ENCODE measurements around the gene TSHZ2. TPM values are rescaled to one million over a fixed set of nuclear protein-coding genes. Genes with fewer than 3 reads are reported as not detected.

Gene TSHZ2
- total RNA-seq, 1 donor from 2014 or later = 30.4 TPM

DNA sequence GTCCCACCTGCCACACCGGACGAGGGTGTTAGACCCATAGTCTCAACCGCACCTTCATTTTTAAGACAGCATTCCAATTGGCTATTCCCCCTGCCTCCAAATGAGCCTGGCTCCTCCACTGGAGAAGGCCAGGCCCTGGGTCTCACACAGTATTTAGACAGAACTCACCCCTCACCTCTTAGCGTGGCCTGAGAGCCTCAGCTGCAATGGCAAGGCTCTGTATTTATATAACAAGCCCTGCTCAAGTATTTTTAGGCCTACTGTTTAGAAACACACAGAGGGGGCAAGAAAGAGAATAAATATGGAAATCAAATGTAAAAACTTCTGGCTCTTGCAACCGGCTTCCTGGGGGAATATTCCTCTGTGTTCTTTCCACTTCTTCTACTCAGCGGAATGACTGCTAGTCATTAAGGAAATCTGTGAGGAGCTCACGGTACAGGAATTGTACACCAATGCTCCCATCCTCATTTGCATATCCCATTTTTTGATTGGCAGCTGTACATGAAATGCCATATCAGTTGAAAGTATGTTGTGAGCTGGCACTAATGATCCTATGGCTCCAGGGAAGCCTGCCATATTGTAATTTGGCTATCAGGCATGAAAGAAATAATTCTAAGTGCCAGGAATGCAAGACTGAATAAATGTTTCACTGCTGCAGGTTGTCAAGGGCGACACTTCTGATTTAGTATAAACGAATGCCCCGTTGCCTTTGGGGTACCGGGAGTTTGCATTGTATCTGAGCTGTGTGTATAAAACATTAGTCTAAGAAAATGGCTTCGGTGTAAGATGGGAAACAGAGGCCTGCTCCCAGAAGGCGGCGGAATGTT, 414.0 kb downstream of the TSHZ2 start:
- H3K9me3 ChIP-seq = no peaks in the 10 kb centered on the region
- DNase-seq (ENCODE audit: extremely low spot score in 2 of 2) = no peak
- H3K27ac ChIP-seq = no peak overlapping the region
- TF ChIP-seq, protein P1, sequence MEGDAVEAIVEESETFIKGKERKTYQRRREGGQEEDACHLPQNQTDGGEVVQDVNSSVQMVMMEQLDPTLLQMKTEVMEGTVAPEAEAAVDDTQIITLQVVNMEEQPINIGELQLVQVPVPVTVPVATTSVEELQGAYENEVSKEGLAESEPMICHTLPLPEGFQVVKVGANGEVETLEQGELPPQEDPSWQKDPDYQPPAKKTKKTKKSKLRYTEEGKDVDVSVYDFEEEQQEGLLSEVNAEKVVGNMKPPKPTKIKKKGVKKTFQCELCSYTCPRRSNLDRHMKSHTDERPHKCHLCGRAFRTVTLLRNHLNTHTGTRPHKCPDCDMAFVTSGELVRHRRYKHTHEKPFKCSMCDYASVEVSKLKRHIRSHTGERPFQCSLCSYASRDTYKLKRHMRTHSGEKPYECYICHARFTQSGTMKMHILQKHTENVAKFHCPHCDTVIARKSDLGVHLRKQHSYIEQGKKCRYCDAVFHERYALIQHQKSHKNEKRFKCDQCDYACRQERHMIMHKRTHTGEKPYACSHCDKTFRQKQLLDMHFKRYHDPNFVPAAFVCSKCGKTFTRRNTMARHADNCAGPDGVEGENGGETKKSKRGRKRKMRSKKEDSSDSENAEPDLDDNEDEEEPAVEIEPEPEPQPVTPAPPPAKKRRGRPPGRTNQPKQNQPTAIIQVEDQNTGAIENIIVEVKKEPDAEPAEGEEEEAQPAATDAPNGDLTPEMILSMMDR (IDR thresholded peaks at IDR 0.05) = no peak
- TF ChIP-seq POLR2A (IDR thresholded peaks at IDR 0.05) = no peak
- intact Hi-C loops (cut with DNase I) = no loop called here
- no peaks in the 10 kb centered on the region for H3K4me1 ChIP-seq
- no peaks in the 10 kb centered on the region for H3K36me3 ChIP-seq
- no peaks in the 10 kb centered on the region for H3K27me3 ChIP-seq
- H3K4me3 ChIP-seq = no peak overlapping the region

GRCh38 chr20:53387983-53388675, 416.0 kb downstream of the TSHZ2 start:
- no peak for DNase-seq (ENCODE audit: extremely low spot score in 2 of 2)
- Histone ChIP-seq H3K36me3 (no peaks in the 10 kb centered on the region), H3K27me3 (no peaks in the 10 kb centered on the region), H3K9me3 (no peaks in the 10 kb centered on the region), H3K4me3 (no peak overlapping the region), H3K27ac (no peak overlapping the region), H3K4me1 (no peaks in the 10 kb centered on the region)
- intact Hi-C loops (cut with DNase I) = no loop called here
- no peak for TF ChIP-seq POLR2A (IDR thresholded peaks at IDR 0.05)

DNA sequence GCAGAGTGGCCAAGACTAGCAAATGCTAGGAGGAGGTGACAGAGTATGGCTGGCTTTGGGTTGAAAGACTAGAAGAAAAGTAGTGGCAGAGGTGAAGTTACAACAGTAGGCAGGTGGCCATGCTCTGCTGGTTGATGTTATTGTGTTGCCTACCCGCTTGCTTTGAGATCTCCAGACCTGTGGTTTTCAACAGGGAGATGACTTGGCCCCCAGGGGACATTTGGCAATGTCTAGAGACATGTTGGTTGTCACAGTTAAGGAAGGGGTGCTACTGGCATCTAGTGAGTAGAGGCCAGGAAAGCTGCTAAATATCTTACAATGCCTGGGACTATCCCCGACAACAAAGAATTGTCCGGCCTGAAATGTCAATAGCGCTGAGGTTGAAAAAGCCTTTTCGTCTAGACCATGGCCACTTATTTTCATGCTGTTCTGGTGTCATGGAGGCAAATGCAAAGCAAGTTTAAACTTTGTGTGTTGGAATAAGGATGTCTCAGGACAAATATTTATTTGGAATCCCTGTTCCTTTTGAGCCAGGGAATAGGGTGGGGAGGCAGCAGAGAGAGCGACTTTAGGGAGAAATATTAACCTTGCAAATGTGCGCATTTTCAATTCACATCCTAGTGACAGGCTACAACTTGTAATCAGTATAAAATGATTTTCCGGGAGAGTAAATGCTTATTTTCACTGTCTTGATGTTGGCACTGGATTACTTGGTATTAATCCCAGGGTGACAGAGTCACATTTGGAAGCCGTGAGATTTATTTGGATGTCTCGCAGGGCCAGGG, 417.6 kb downstream of the TSHZ2 start:
- H3K27me3 ChIP-seq = no peaks in the 10 kb centered on the region
- no peak overlapping the region for H3K4me3 ChIP-seq

DNA sequence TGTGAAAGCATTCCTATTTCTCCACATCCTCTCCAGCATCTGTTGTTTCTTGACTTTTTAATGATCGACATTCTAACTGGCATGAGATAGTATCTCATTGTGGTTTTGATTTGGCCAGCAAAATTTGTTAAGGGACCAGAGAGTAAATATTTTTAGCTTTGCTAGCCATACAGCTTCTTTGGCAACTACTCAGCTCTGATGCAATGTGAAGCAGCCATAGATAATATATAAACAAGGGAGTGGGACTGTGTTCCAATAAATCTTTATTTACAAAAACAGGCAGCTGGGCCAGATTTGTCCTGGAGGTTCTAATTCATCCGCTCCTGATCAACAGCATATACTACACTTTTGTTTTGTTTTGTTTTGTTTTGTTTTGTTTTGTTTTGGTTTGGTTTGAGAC, 418.6 kb downstream of the TSHZ2 start:
- DNase-seq (ENCODE audit: extremely low spot score in 2 of 2) = no peak
- no peak overlapping the region for H3K4me3 ChIP-seq
- TF ChIP-seq POLR2AphosphoS5 (IDR thresholded peaks at IDR 0.05; ENCODE audit: insufficient read depth in 1 of 2, low read depth in 1 of 2) (no peak), POLR2A (IDR thresholded peaks at IDR 0.05) (no peak)
- TF ChIP-seq, protein P1 (IDR thresholded peaks at IDR 0.05) = no peak

More for the DNA sequence above, 417.6 kb downstream of the TSHZ2 start:
- Histone ChIP-seq H3K36me3 (no peaks in the 10 kb centered on the region), H3K4me1 (no peaks in the 10 kb centered on the region), H3K9me3 (no peaks in the 10 kb centered on the region), H3K27ac (no peak overlapping the region)
- no peak for DNase-seq (ENCODE audit: extremely low spot score in 2 of 2)
- intact Hi-C loops (cut with DNase I) = no loop called here
- no peak for TF ChIP-seq POLR2A (IDR thresholded peaks at IDR 0.05)
- TF ChIP-seq, protein P1 (IDR thresholded peaks at IDR 0.05) = no peak
- no peak for TF ChIP-seq POLR2AphosphoS5 (IDR thresholded peaks at IDR 0.05; ENCODE audit: insufficient read depth in 1 of 2, low read depth in 1 of 2)

GRCh38 chr20:53394433-53394832, 422.3 kb downstream of the TSHZ2 start:
- H3K27me3 ChIP-seq = no peaks in the 10 kb centered on the region
- no peak for TF ChIP-seq POLR2AphosphoS5 (IDR thresholded peaks at IDR 0.05; ENCODE audit: insufficient read depth in 1 of 2, low read depth in 1 of 2)
- no peak for TF ChIP-seq POLR2A (IDR thresholded peaks at IDR 0.05)
- TF ChIP-seq, protein P1 (IDR thresholded peaks at IDR 0.05) = no peak
- H3K27ac ChIP-seq = no peak overlapping the region
- no peaks in the 10 kb centered on the region for H3K9me3 ChIP-seq
- no peaks in the 10 kb centered on the region for H3K36me3 ChIP-seq
- no peaks in the 10 kb centered on the region for H3K4me1 ChIP-seq
- DNase-seq (ENCODE audit: extremely low spot score in 2 of 2) = no peak
- H3K4me3 ChIP-seq = no peak overlapping the region
- intact Hi-C loops (cut with DNase I) = no loop called here

More for the DNA sequence above, 418.6 kb downstream of the TSHZ2 start:
- H3K27me3 ChIP-seq = no peaks in the 10 kb centered on the region
- no peaks in the 10 kb centered on the region for H3K36me3 ChIP-seq
- intact Hi-C loops (cut with DNase I) = no loop called here
- no peaks in the 10 kb centered on the region for H3K9me3 ChIP-seq
- no peak overlapping the region for H3K27ac ChIP-seq
- H3K4me1 ChIP-seq = no peaks in the 10 kb centered on the region

Data from vagina (tissue), 2 donors.